Measurements from ENCODE around the gene CD207.

DNA sequence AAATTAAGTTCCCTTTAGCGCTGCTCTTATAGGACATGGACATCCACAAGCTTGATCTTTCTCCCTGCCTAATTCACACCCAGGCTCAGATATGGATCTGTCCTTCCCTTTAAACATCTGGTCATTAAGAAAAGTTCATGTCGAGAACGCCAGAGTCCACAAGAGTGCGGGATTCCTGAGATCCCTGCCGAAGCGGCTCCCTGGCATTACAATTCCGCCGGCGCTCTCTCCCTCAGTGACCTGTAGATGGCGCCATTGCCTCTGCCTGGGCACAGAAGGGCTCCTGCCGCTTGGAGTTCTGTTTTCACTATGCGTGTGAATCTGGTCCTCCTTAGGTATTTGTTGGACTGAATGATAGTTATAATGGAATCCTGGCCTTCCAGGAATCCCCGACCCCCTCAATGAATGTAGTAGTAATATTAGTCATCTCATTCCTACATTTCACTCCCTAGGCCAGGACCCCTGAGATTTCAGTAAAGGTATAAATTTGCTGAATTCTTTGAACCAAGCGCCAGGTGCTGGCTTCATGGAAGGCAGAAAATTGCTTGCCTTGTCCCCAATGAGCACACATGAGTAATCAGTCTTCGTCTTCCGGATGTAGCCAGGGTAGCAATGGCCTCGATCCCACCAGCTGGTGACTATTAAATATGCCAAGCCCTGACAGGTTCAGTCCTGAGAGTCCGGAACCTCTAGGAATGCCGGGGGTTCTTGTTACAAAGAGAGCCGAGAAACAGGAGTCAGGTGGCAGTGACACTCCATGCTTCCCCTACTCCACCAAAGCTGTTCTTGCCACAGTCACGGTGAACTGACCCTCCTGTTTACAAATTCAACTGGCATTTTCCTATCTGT lies 26.4 kb upstream of the CD207 start:
- TF ChIP-seq POLR2AphosphoS5 (IDR thresholded peaks at IDR 0.05; ENCODE audit: low read depth, low read length): no peak
- TF ChIP-seq TAF1 (IDR thresholded peaks at IDR 0.05; ENCODE audit: borderline replicate concordance, insufficient read depth, low read length): no peak
